Measurements from ENCODE around the gene IFNA6. TPM values are rescaled to one million over a fixed set of nuclear protein-coding genes. Genes with fewer than 3 reads are reported as not detected.

IFNA6 gene
- total and polyA plus RNA-seq, 2 of the 8 experiments (the other 6 are each of a cell fraction or from before 2014, with no cell fraction given) = not detected

DNA sequence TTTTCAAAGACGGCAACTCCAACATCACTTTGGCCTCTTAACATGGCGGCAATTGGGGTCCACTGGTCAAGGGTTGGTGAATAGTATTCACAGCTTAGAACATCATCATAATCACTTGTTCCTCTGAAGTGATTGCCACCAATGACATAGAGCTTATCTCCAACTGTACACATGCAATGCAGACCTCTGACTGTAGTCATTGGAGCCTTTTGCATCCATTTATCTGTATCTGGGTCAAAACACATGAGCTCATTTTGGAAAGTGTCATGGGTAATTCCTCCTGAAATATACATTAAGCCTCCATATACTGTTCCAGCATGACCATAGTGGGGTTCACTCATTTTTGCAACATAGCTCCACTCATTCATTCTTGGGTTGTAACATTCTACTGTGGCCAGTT lies 17.5 kb downstream of the IFNA6 start:
- Histone ChIP-seq H3K56ac (replicated peaks; ENCODE audit: insufficient read length, low read depth, low read length) (no peak overlapping the region), H3K79me2 (ENCODE audit: control insufficient read depth in 1 of 2, insufficient read depth in 2 of 2, low read length in 2 of 2) (peaks cover 8 to 58% of the 10 kb centered on the region in 2 experiments), H3K36me3 (ENCODE audit: control insufficient read depth in 2 of 4, insufficient read depth in 4 of 4, low read length in 3 of 4) (peaks cover 0 to 11% (median 0%) of the 10 kb centered on the region in 4 experiments; a peak in 2 of 8 replicates), H2AK5ac (ENCODE audit: low read depth, low read length) (no peak overlapping the region), H2BK20ac (ENCODE audit: low read length) (no peak overlapping the region), H4K91ac (replicated peaks; ENCODE audit: insufficient read length, low read length) (no peak overlapping the region), H3K18ac (ENCODE audit: extremely low read depth, low read length) (no peak overlapping the region), H2BK5ac (ENCODE audit: low read depth, low read length) (no peak overlapping the region), H3K14ac (ENCODE audit: insufficient read length) (no peak overlapping the region), H3K4me3 (ENCODE audit: extremely low read depth in 1 of 4, insufficient read depth in 2 of 4, low read depth in 3 of 4, low read length in 4 of 4) (peak overlapping the region in 1 of 4 experiments; percentile 76; a peak in 1 of 8 replicates), H3K9me3 (ENCODE audit: insufficient read depth in 2 of 2, low read depth in 1 of 2, low read length in 1 of 2) (no peaks in the 10 kb centered on the region), H3K4me1 (replicated peaks in 1 of 4; ENCODE audit: control insufficient read depth in 3 of 4, insufficient read depth in 4 of 4, low read length in 3 of 4) (peaks cover 0 to 5% (median 0%) of the 10 kb centered on the region in 4 experiments; a peak in 2 of 7 replicates), H2BK15ac (ENCODE audit: low read length) (no peak overlapping the region), H3K27ac (ENCODE audit: low read depth, low read length) (no peak overlapping the region), H2BK120ac (replicated peaks; ENCODE audit: low read depth, low read length) (no peak overlapping the region), H2BK12ac (ENCODE audit: low read depth, low read length) (no peak overlapping the region), H2AFZ (ENCODE audit: low read length) (no peak overlapping the region), H3K4me2 (ENCODE audit: insufficient read depth in 1 of 2, low read depth in 2 of 2, low read length in 2 of 2) (peak overlapping the region; percentile 81 to 92; a peak in 3 of 4 replicates), H4K5ac (ENCODE audit: insufficient read length, low read depth, low read length) (no peak overlapping the region), H3K23me2 (ENCODE audit: low read depth, low read length) (peaks cover 4% of the 10 kb centered on the region), H3K23ac (ENCODE audit: insufficient read length) (no peak overlapping the region), H3K27me3 (replicated peaks in 1 of 4; ENCODE audit: control insufficient read depth in 3 of 4, extremely low read depth in 1 of 4, insufficient read depth in 3 of 4, low read length in 3 of 4) (no peaks in the 10 kb centered on the region), H4K20me1 (replicated peaks in 1 of 2; ENCODE audit: control insufficient read depth in 1 of 2, insufficient read depth in 2 of 2, low read length in 2 of 2) (peaks cover 4 to 10% of the 10 kb centered on the region in 2 experiments), H4K8ac (ENCODE audit: extremely low read depth, insufficient read depth, low read length) (no peak overlapping the region; the same call in 1 of the 2 replicates), H3K4ac (replicated peaks; ENCODE audit: insufficient read length, low read depth, low read length) (no peak overlapping the region), H3K9ac (replicated peaks in 1 of 4; ENCODE audit: extremely low read depth in 1 of 4, low read depth in 3 of 4, low read length in 3 of 4) (no peak overlapping the region), H3K79me1 (ENCODE audit: low read depth, low read length) (no peaks in the 10 kb centered on the region; the same call in none of the 2 replicates)
- TF ChIP-seq CHD2 (IDR thresholded peaks at IDR 0.05; ENCODE audit: low read length) = no peak
- no peak for TF ChIP-seq POLR2A (IDR thresholded peaks at IDR 0.05; ENCODE audit: control extremely low read depth in 1 of 2, low read depth in 2 of 2, low read length in 2 of 2)
- TF ChIP-seq KDM1A (IDR thresholded peaks at IDR 0.05; ENCODE audit: borderline replicate concordance, low read length) = no peak
- no peak for TF ChIP-seq ATF2 (IDR thresholded peaks at IDR 0.05; ENCODE audit: low read length)
- TF ChIP-seq RNF2 (IDR thresholded peaks at IDR 0.05; ENCODE audit: borderline replicate concordance, low read depth, low read length, missing control alignments, poor library complexity, severe bottlenecking) = no peak
- no peak for TF ChIP-seq TCF12 (IDR thresholded peaks at IDR 0.05; ENCODE audit: low read depth, low read length)
- TF ChIP-seq RAD21 (IDR thresholded peaks at IDR 0.05 in 1 of 2, conservative IDR thresholded peaks at IDR 0.05 in 1 of 2; ENCODE audit: low read depth in 2 of 2, low read length in 2 of 2) = no peak
- TF ChIP-seq EZH2 (IDR thresholded peaks at IDR 0.05; ENCODE audit: low read depth, low read length, severe bottlenecking) = no peak
- TF ChIP-seq SP1 (IDR thresholded peaks at IDR 0.05; ENCODE audit: low read depth, low read length) = no peak
- ChIA-PET POLR2A (ENCODE audit: partially characterized antibody) (no interaction called here), CTCF (ENCODE audit: partially characterized antibody) (interaction anchor here (1.1 to 8.0 kb wide), 8 partner anchors 10 to 458 kb away, joined by 3 to 79 read pairs (median 4); no protein-coding TSS in a partner anchor)
- no peak for DNase-seq (ENCODE audit: low read depth in 1 of 2, low spot score in 2 of 2)
- FAIRE-seq = no peak
- WGBS, 2 experiments (ENCODE audit: extremely low coverage in 1 of 2, insufficient coverage in 1 of 2, insufficient read length in 1 of 2, insufficient replicate concordance in 2 of 2, low coverage in 1 of 2, low lambda C conversion rate in 2 of 2, missing lambda C conversion rate in 1 of 2) = 86% methylated on average over 2 of the region's 2 CpGs; no CpG with 5 or more reads in 1 of the 2 experiments

All from H1 (cell line).